ENCODE results near the gene TRIM7.
A peak's percentile ranks its signal among the peaks of the same experiment; 100 is the strongest.
"Not testable (repeated sequence)": the region's sequence is repeated elsewhere in the genome, so short reads cannot be mapped to it uniquely, and the experiment has no call there.

TRIM7 gene

DNA sequence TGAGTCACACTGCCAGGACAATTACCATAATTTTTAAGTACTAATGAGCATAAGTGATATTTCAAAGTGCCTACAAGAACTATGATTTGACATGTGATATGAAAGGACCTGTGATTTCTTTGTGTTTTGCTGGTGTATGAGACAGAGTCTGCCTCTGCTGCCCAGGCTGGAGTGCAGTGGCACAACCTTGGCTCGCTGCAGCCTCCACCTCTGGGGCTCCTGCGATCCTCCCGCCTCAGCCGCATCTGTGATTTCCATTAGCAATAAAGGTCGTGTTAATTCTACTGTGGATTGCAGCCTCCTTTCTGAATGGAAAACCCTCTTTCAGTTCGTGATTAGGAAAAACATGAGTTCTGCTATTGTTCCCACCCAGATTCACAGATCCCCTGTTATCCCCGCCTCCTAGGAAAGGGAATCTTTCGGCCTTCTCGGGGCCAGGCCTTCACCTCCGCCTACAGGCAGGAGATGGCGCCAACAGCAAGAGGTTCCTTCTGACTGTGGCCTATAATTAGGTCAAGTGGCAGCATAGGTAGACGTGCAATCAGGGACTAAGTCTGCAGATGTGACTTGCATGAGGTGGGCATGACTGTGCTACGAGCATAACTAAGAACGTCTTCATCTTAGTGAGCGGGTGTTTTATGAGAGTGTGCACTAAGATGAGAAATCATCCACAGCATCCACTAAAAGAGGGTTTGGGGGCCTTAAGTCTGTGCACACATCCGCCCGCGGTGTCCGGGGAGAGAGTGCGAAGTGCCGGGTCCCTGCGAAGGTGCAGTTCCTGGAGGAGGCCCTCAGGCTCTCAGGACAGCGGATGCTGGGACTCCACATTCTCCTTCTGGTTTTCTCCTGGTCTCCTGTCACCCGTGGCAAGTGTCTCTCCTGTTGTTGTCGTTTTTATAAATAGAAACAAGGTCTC lies 23.1 kb downstream of the TRIM7 start:
- no peaks in the 10 kb centered on the region for H3K9me3 ChIP-seq (ENCODE audit: insufficient read depth, low read depth, low read length)
- H3K27me3 ChIP-seq (ENCODE audit: insufficient read depth, low read length, poor library complexity, severe bottlenecking), result no peaks in the 10 kb centered on the region
- TF ChIP-seq, protein P1, sequence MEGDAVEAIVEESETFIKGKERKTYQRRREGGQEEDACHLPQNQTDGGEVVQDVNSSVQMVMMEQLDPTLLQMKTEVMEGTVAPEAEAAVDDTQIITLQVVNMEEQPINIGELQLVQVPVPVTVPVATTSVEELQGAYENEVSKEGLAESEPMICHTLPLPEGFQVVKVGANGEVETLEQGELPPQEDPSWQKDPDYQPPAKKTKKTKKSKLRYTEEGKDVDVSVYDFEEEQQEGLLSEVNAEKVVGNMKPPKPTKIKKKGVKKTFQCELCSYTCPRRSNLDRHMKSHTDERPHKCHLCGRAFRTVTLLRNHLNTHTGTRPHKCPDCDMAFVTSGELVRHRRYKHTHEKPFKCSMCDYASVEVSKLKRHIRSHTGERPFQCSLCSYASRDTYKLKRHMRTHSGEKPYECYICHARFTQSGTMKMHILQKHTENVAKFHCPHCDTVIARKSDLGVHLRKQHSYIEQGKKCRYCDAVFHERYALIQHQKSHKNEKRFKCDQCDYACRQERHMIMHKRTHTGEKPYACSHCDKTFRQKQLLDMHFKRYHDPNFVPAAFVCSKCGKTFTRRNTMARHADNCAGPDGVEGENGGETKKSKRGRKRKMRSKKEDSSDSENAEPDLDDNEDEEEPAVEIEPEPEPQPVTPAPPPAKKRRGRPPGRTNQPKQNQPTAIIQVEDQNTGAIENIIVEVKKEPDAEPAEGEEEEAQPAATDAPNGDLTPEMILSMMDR (conservative IDR thresholded peaks at IDR 0.05; ENCODE audit: low read length), result peak; percentile 71
- no peak for TF ChIP-seq EZH2phosphoT487 (IDR thresholded peaks at IDR 0.05; ENCODE audit: borderline replicate concordance)
- H3K36me3 ChIP-seq (ENCODE audit: insufficient read depth, low read length), result no peaks in the 10 kb centered on the region
- H3F3A ChIP-seq (ENCODE audit: low read depth), result no peaks in the 10 kb centered on the region
- H4K20me1 ChIP-seq (ENCODE audit: insufficient read depth, low read length, poor library complexity, severe bottlenecking), result no peaks in the 10 kb centered on the region
- no peaks in the 10 kb centered on the region for H3K9me2 ChIP-seq (replicated peaks; ENCODE audit: low read depth, low read length)
- H3K4me1 ChIP-seq (ENCODE audit: insufficient read depth, low read length, poor library complexity, severe bottlenecking), result no peaks in the 10 kb centered on the region
- H3K9ac ChIP-seq (ENCODE audit: low read depth, low read length, poor library complexity, severe bottlenecking), result no peak overlapping the region
- H3K4me2 ChIP-seq (ENCODE audit: low read depth, low read length, poor library complexity, severe bottlenecking), result no peak overlapping the region
- no peaks in the 10 kb centered on the region for H3K79me2 ChIP-seq (ENCODE audit: insufficient read depth, low read length)
- no peak overlapping the region for H2AFZ ChIP-seq (ENCODE audit: low read length)
- no peak overlapping the region for H3K4me3 ChIP-seq (ENCODE audit: low read length, poor library complexity, severe bottlenecking)

DNA sequence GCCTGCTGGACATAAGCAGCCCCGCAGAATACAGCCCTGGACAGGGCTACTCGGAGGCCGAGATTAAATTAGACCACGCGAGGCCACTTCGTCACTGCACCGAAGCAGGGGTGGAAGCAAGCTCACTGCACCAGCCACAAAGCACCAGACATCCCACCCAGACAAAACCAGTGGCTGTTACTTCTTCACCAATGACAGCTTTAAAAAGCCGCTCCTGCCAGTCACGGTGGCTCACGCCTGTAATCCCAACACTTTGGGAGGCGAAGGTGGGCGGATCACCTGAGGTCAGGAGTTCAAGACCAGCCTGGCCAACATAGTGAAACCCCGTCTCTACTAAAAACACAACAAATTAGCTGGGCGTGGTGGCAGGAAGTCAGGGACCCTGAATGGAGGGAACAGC lies 27.4 kb downstream of the TRIM7 start:
- not testable (repeated sequence) for H3F3A ChIP-seq (ENCODE audit: low read depth); H3K9ac ChIP-seq (ENCODE audit: low read depth, low read length, poor library complexity, severe bottlenecking); H3K79me2 ChIP-seq (ENCODE audit: insufficient read depth, low read length); H3K27me3 ChIP-seq (ENCODE audit: insufficient read depth, low read length, poor library complexity, severe bottlenecking); H3K36me3 ChIP-seq (ENCODE audit: insufficient read depth, low read length); H2AFZ ChIP-seq (ENCODE audit: low read length); H3K4me1 ChIP-seq (ENCODE audit: insufficient read depth, low read length, poor library complexity, severe bottlenecking); H3K4me2 ChIP-seq (ENCODE audit: low read depth, low read length, poor library complexity, severe bottlenecking); H3K9me3 ChIP-seq (ENCODE audit: insufficient read depth, low read depth, low read length); H4K20me1 ChIP-seq (ENCODE audit: insufficient read depth, low read length, poor library complexity, severe bottlenecking); H3K9me2 ChIP-seq (replicated peaks; ENCODE audit: low read depth, low read length); H3K4me3 ChIP-seq (ENCODE audit: low read length, poor library complexity, severe bottlenecking)

DNA sequence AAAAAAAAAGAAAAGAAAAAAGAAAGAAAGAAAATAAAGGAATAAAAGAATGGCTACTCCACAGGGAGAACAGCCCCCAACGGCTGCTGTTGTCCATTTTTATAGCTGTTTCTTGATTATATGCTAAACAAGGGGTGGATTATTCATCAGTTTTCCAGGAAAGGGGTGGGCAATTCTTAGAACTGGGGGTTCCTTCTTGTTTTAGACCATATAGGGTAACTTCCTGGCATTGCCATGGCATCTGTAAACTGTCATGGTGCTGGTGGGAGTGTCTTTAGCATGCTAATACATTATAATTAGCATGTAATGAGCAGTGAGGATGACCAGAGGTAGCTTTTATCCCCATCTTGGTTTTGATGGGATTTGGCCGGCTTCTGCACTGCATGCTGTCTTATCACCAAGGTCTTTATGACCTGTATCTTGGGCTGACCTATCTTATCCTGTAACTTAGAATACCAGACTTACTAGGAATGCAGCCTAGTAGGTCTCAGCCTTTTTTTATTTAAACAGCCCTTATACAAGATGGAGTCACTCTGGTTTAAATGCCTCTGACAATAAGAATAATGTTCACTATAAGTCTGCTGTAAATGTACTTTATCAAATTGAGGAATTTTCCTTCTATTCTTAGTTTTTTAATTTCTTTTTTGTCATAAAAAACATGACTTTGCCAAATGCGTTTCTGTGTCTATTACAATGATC lies 28.6 kb downstream of the TRIM7 start:
- TF ChIP-seq, protein P1 (conservative IDR thresholded peaks at IDR 0.05; ENCODE audit: low read length), result no peak
- TF ChIP-seq EZH2phosphoT487 (IDR thresholded peaks at IDR 0.05; ENCODE audit: borderline replicate concordance), result no peak
- Histone ChIP-seq H3K9ac (ENCODE audit: low read depth, low read length, poor library complexity, severe bottlenecking) (no peak overlapping the region), H3K9me3 (ENCODE audit: insufficient read depth, low read depth, low read length) (no peaks in the 10 kb centered on the region), H2AFZ (ENCODE audit: low read length) (no peak overlapping the region), H3K9me2 (replicated peaks; ENCODE audit: low read depth, low read length) (no peaks in the 10 kb centered on the region), H3K4me2 (ENCODE audit: low read depth, low read length, poor library complexity, severe bottlenecking) (no peak overlapping the region), H3K4me3 (ENCODE audit: low read length, poor library complexity, severe bottlenecking) (no peak overlapping the region), H3F3A (ENCODE audit: low read depth) (no peaks in the 10 kb centered on the region), H3K27me3 (ENCODE audit: insufficient read depth, low read length, poor library complexity, severe bottlenecking) (no peaks in the 10 kb centered on the region), H3K4me1 (ENCODE audit: insufficient read depth, low read length, poor library complexity, severe bottlenecking) (no peaks in the 10 kb centered on the region), H3K79me2 (ENCODE audit: insufficient read depth, low read length) (no peaks in the 10 kb centered on the region), H4K20me1 (ENCODE audit: insufficient read depth, low read length, poor library complexity, severe bottlenecking) (no peaks in the 10 kb centered on the region), H3K36me3 (ENCODE audit: insufficient read depth, low read length) (no peaks in the 10 kb centered on the region)
